Right lobe of liver (tissue), 4 donors: ENCODE data around the gene DRC1.

Experiments
- POLR2A ChIP-seq: fragments of 450-650 bp; IDR thresholded peaks from one replicate; pipeline ENCODE4 v1.6.1; 2017; ENCODE audit warnings: antibody characterized with exemption, mild to moderate bottlenecking
- TF ChIP-seq, protein P1 (sequence below), 4 donors: fragments of 200-600 bp in 3 of 4; fragments of 450-650 bp in 1 of 4; IDR thresholded peaks; one replicate each; pipeline versions ENCODE4 v1.5.1 to v1.8.0; 2016 to 2022; ENCODE audit warnings: antibody characterized with exemption in 4 of 4, mild to moderate bottlenecking in 2 of 4
- donor health status: DM: no; HTN: no; CAD: no.
- donor health status: DM: no; HTN: no; CAD: no.
- donor health status: DM: no; HTN: yes; CAD: no.

DNA sequence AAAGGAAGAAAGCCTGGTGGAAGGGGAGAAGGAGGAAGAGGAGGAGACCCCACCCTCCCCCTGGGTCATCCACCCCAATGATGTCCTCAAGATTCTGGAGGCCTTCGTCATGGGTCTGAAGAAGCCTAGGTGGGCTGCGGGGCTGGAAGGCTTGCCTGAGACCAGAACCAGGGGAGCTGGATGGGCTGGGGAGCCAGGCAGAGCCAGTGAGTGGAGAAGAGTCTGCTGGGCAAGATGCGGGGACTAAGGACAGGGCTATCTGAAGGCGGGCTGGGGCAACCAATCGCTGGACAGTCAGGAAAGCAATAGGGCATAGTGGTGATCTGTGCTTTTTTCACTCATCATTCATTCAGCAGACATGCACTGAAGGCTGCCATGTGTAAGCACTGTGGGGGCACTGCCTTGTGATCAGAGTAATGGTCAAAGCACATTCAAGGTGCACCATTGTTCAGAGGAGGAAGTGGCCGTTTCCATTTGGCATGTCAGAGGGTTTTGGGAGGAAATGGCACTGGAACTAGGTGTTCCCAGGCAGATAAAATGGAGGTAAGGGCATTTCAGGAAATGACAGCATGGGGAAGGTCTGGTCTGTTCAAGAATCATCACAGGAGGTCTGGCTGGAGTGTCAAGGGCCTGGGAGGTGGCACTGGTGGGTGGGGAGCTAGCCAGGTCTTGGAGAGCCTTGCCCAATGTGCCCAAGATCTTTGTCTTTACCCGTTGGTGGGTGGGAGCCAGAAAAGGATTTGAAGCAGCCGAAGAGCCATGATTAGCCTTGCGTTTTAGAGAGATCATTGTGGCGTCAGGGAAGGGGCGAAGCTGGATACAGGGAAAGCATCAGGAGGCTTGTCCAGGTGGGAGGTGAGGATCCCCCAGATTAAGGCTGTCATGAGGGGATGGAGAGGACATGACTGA lies 52.0 kb downstream of the DRC1 start:
- TF ChIP-seq, protein P1, sequence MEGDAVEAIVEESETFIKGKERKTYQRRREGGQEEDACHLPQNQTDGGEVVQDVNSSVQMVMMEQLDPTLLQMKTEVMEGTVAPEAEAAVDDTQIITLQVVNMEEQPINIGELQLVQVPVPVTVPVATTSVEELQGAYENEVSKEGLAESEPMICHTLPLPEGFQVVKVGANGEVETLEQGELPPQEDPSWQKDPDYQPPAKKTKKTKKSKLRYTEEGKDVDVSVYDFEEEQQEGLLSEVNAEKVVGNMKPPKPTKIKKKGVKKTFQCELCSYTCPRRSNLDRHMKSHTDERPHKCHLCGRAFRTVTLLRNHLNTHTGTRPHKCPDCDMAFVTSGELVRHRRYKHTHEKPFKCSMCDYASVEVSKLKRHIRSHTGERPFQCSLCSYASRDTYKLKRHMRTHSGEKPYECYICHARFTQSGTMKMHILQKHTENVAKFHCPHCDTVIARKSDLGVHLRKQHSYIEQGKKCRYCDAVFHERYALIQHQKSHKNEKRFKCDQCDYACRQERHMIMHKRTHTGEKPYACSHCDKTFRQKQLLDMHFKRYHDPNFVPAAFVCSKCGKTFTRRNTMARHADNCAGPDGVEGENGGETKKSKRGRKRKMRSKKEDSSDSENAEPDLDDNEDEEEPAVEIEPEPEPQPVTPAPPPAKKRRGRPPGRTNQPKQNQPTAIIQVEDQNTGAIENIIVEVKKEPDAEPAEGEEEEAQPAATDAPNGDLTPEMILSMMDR (IDR thresholded peaks at IDR 0.05) = no peak
- no peak for TF ChIP-seq POLR2A
